PC-3 (cell line): ENCODE results near the gene JAK3. TPM values are rescaled to one million over a fixed set of nuclear protein-coding genes. Genes with fewer than 3 reads are reported as not detected.

Source experiments
- ATAC-seq: fragments of 200-7000 bp; cut with Tn5 transposase; 2 replicates; pipeline ENCODE4 v1.9.1; 2020; ENCODE audit warnings: mild to moderate bottlenecking, moderate library complexity
- Bru-seq: library from RNA; stranded (reverse); fragments of 400-500 nt; gene quantifications from one replicate; lab custom pipeline; 2021; lab: Mats Ljungman, UMichigan
- BruChase-seq, 2 experiments: library from RNA; stranded (reverse); fragments of 400-500 nt; gene quantifications; one replicate each; lab custom pipeline; 2021; lab: Mats Ljungman, UMichigan
- BruUV-seq: library from RNA; stranded (reverse); fragments of 400-500 nt; replicated peaks from 2 replicates; lab custom pipeline; 2021; lab: Mats Ljungman, UMichigan
- CTCF ChIA-PET: fragments of 300-600 bp; sonication (Branson Sonifier 250); formaldehyde crosslinking; loops from one replicate; lab custom pipeline; 2022; ENCODE audit warnings: antibody characterized with exemption; lab: Charles Lee
- POLR2A ChIA-PET: fragments of 300-600 bp; sonication (Branson Sonifier 250); formaldehyde crosslinking; loops from one replicate; lab custom pipeline; 2022; ENCODE audit warnings: antibody characterized with exemption; ENCODE audit not compliant: unreplicated experiment; lab: Charles Lee
- DNase-seq: peaks from one replicate; pipeline ENCODE4 v3.0.0-alpha.2; 2015
- H2AFZ ChIP-seq: fragments of 300-600 bp; sonication (generic); 2 replicates; pipeline ENCODE4 v1.6.0; 2016; ENCODE audit warnings: antibody characterized with exemption, low read length
- H3F3A ChIP-seq: fragments of 300-600 bp; sonication (generic); one replicate; pipeline ENCODE4 v1.6.0; 2017; ENCODE audit warnings: antibody characterized with exemption, low read length, control low read depth, mild to moderate bottlenecking; ENCODE audit not compliant: unreplicated experiment
- H3K27ac ChIP-seq: fragments of 300-600 bp; sonication (generic); 2 replicates; pipeline ENCODE4 v1.5.1; 2016; ENCODE audit warnings: mild to moderate bottlenecking, low read length
- H3K27me3 ChIP-seq: fragments of 300-600 bp; sonication (generic); 2 replicates; pipeline ENCODE4 v1.6.1; 2016; ENCODE audit warnings: low read length, mixed read lengths
- H3K36me3 ChIP-seq: fragments of 300-600 bp; sonication (generic); 2 replicates; pipeline ENCODE4 v1.6.1; 2016; ENCODE audit warnings: low read depth, mixed run types, low read length, mixed read lengths
- H3K4me1 ChIP-seq: fragments of 300-600 bp; sonication (generic); 2 replicates; pipeline ENCODE4 v1.5.1; 2016; ENCODE audit warnings: low read length; ENCODE audit not compliant: insufficient read depth
- H3K4me2 ChIP-seq: fragments of 300-600 bp; sonication (generic); 2 replicates; pipeline ENCODE4 v1.6.0; 2016; ENCODE audit warnings: low read length
- H3K4me3 ChIP-seq: fragments of 300-600 bp; sonication (generic); 2 replicates; pipeline ENCODE4 v1.5.1; 2016; ENCODE audit warnings: mild to moderate bottlenecking, low read length, mixed read lengths
- H3K79me2 ChIP-seq: fragments of 300-600 bp; sonication (generic); 2 replicates; pipeline ENCODE4 v1.6.1; 2017; ENCODE audit warnings: low read length, mixed read lengths
- H3K9ac ChIP-seq: fragments of 300-600 bp; sonication (generic); 2 replicates; pipeline ENCODE4 v1.6.0; 2016; ENCODE audit warnings: mild to moderate bottlenecking, low read length
- H3K9me2 ChIP-seq: fragments of 300-600 bp; sonication (generic); replicated peaks from 2 replicates; pipeline ENCODE4 v1.6.1; 2016; ENCODE audit warnings: mixed run types, low read length, mixed read lengths
- H3K9me3 ChIP-seq: fragments of 300-600 bp; sonication (generic); 2 replicates; pipeline ENCODE4 v1.6.1; 2016; ENCODE audit warnings: low read length, mixed read lengths
- H4K20me1 ChIP-seq: fragments of 300-600 bp; sonication (generic); 2 replicates; pipeline ENCODE4 v1.6.1; 2016; ENCODE audit warnings: low read length, mixed read lengths
- CTCF ChIP-seq: fragments of 300-600 bp; sonication (generic); conservative IDR thresholded peaks from 2 replicates; pipeline ENCODE4 v1.5.1; 2017; ENCODE audit warnings: antibody characterized with exemption, low read depth, mild to moderate bottlenecking, low read length
- EZH2 ChIP-seq: fragments of 300-600 bp; sonication (generic); IDR thresholded peaks from one replicate; pipeline ENCODE4 v1.6.1; 2017; ENCODE audit warnings: antibody characterized with exemption, mild to moderate bottlenecking, low read length; ENCODE audit not compliant: unreplicated experiment
- EZH2phosphoT487 ChIP-seq: fragments of 300-600 bp; sonication (generic); IDR thresholded peaks from 2 replicates; pipeline ENCODE4 v1.6.1; 2018; ENCODE audit warnings: mild to moderate bottlenecking, antibody characterized with exemption, low read length, borderline replicate concordance
- intact Hi-C: fragments of 100-400 bp; cut with micrococcal nuclease; formaldehyde crosslinking; loops from 2 replicates; pipeline ENCODE4 v1.9.0; 2023
- long read RNA-seq: library from polyadenylated mRNA; unstranded; transcript quantifications from one replicate; pipeline ENCODE4 v2.0.0, GENCODE V29; 2021; ENCODE audit not compliant: unreplicated experiment
- total RNA-seq: library from RNA; depleted of rRNA; stranded (reverse); fragments of >200 nt; gene quantifications from 2 replicates; pipeline ENCODE4 v1.2.3, GENCODE V29; 2014; rRNA removed

JAK3 gene
- total RNA-seq, result 1.5 and 4.3 TPM in 2 replicates
- Bru-seq, nascent RNA, result percentile 41 among the genes with signal in this experiment
- percentile 40 among the genes with signal in this experiment for BruChase-seq, experiment 1, labeled RNA remaining after a 6-hour chase
- percentile 47 among the genes with signal in this experiment for BruChase-seq, experiment 2, labeled RNA remaining after a 2-hour chase
- long read RNA-seq, partial matches to known transcripts, result 5 of 13 reads
- long read RNA-seq, other reads (novel, unspliced or antisense), result 8 of 13 reads

DNA sequence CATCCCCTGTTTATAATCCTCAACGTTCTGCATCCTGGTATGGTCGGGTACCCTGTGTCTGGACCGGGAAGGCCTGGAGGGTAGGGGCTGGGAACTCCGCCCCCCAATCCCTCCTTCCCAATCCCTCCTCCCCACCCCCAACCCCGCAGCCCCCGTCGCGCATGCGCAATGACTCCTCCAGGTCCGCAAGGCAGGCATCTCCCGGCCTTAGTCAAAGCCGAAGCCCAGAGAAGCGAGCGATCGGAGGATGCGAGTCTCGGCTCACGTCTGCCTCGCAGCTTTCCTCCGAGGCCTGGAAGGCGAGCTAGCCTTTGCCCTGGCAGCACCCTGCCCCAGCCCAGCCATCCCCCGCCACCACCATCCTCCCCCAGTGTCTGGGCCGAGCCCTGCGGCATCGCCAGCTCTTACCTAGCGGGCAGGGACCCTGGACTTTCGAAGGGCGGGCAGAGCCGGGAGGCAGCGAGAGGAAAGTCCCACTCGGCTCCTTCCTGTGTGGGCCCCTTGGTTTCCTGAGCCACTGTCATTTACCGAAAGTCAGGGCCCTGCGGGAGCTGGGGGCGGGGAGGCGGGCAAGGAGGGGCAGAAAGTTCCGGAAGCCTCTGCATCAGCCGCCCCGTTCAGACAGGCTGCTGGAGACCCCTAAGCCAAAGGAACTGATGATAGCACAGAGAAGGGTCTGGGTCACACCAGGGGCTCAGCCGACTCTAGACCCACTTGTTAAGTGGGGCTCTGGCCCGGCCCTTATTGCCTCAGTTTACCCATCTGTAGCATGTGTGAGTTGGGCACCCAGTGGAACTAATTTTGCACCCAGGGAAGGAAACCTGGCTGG is at the start of gene JAK3:
Gene JAK3 (minus strand): TSS at position 445 of the 829 bp plus-strand sequence. CDS start 3,565 bp downstream, outside the sequence.
- Histone ChIP-seq H3K4me1 (peaks cover 16% of the 10 kb centered on the region), H3K27me3 (no peaks in the 10 kb centered on the region), H3F3A (no peaks in the 10 kb centered on the region), H3K79me2 (peaks cover 9% of the 10 kb centered on the region), H3K36me3 (no peaks in the 10 kb centered on the region), H3K4me3 (no peak within 1 kb of the TSS), H4K20me1 (no peaks in the 10 kb centered on the region), H3K9me3 (no peaks in the 10 kb centered on the region), H3K9ac (no peak within 1 kb of the TSS), H3K9me2 (no peaks in the 10 kb centered on the region), H3K27ac (no peak within 1 kb of the TSS), H2AFZ (no peak within 1 kb of the TSS), H3K4me2 (no peak within 1 kb of the TSS)
- no peak for ATAC-seq
- DNase-seq, result no peak
- CTCF ChIA-PET, result interaction anchor here (0.6 kb wide), 1 partner anchor 18 kb away, joined by 3 read pairs; no protein-coding TSS in a partner anchor
- intact Hi-C loops, result no loop called here
- BruUV-seq, result no TSS peak
- POLR2A ChIA-PET, result no interaction called here
- no peak for TF ChIP-seq CTCF

- H3K9ac ChIP-seq, result no peak overlapping the region
- H4K20me1 ChIP-seq, result no peaks in the 10 kb centered on the region
- H3F3A ChIP-seq, result no peaks in the 10 kb centered on the region
- H3K4me2 ChIP-seq, result no peak overlapping the region
- H3K9me3 ChIP-seq, result no peaks in the 10 kb centered on the region
- H3K36me3 ChIP-seq, result no peaks in the 10 kb centered on the region
- H3K27ac ChIP-seq, result no peak overlapping the region
- no peak for TF ChIP-seq EZH2phosphoT487
- no peak for TF ChIP-seq EZH2
- no peak for TF ChIP-seq CTCF
- no peak for ATAC-seq
- intact Hi-C loops, result no loop called here
- no peak for DNase-seq
- CTCF ChIA-PET, result no interaction called here
- H3K4me3 ChIP-seq, result no peak overlapping the region
- BruUV-seq, result no TSS peak
- peaks cover 4% of the 10 kb centered on the region; the same call in 1 of the 2 replicates for H3K27me3 ChIP-seq
- H3K79me2 ChIP-seq, result no peaks in the 10 kb centered on the region
- no peaks in the 10 kb centered on the region for H3K4me1 ChIP-seq
- POLR2A ChIA-PET, result no interaction called here
- H2AFZ ChIP-seq, result no peak overlapping the region
- H3K9me2 ChIP-seq, result no peaks in the 10 kb centered on the region
These were observed 46.0 kb upstream of the JAK3 start for GRCh38 chr19:17893766-17894165.
